ENCODE measurements around the gene HSD17B10. TPM values are rescaled to one million over a fixed set of nuclear protein-coding genes. Genes with fewer than 3 reads are reported as not detected.

Gene HSD17B10
- 51.6 TPM for total RNA-seq
- long read RNA-seq, transcript HSD17B10-201 (6 exons, 960 nt): major isoform, 21 of 25 reads
- long read RNA-seq, partial matches to known transcripts: 3 of 25 reads
- long read RNA-seq, other reads (novel, unspliced or antisense): 1 of 25 reads

DNA sequence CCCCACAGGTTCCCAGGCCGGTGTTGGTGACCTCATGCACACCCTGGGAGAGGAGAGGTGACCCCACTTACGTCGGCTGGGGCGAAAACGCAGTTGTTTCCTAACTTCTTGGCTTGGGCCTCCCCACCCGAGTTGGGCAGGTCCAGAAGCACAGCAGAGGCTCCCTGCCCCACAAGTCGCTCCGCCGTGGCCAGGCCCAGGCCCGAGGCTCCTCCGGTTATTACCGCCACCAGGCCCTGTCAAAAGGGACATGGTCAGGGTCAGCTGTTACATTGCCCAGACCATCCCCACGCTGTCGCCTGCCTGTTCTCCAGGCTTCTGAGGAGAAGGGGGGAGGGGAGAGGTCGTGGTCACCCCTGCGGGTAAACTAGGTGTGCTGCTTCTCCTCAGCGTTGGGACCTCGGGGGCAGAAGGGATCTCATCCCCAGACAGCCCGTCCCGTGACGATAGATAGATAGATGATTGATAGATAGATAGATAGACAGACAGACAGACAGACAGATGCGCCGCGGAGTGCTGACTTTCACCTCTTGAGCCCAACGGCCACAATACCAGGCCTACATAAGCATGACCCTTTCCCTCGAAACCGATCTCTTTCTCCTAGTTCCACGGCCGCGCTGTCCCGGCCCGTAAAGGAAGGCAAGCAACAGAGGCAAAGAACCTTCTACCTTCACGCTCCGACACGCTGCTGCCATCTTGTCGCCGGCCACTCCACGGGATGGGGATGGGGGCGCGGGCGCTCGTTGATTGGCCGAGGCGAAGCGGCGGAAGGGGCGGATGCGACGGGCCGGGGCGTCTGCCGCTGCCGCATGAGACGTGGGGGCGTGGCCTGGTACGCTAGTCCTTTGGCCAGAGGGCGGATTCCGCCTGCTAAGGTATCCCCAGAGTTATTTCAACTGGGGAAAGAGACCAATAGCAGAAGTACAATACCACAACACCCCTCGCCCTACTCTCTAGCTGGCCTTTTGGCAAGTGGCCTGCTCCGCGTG is at the start of gene HSD17B10:
TSS of gene HSD17B10 (minus strand) at position 720 of the 989 bp plus-strand sequence. CDS start at position 695, 25 bp downstream.
- peak within 1 kb of the TSS; percentile 73 for H3K27ac ChIP-seq
- ATAC-seq: peak; percentile 99
- intact Hi-C loops (cut with DNase I): no loop called here
- peak within 1 kb of the TSS; percentile 65 for H3K4me3 ChIP-seq
- TF ChIP-seq, protein P1, sequence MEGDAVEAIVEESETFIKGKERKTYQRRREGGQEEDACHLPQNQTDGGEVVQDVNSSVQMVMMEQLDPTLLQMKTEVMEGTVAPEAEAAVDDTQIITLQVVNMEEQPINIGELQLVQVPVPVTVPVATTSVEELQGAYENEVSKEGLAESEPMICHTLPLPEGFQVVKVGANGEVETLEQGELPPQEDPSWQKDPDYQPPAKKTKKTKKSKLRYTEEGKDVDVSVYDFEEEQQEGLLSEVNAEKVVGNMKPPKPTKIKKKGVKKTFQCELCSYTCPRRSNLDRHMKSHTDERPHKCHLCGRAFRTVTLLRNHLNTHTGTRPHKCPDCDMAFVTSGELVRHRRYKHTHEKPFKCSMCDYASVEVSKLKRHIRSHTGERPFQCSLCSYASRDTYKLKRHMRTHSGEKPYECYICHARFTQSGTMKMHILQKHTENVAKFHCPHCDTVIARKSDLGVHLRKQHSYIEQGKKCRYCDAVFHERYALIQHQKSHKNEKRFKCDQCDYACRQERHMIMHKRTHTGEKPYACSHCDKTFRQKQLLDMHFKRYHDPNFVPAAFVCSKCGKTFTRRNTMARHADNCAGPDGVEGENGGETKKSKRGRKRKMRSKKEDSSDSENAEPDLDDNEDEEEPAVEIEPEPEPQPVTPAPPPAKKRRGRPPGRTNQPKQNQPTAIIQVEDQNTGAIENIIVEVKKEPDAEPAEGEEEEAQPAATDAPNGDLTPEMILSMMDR (IDR thresholded peaks at IDR 0.05): no peak
- H3K9me3 ChIP-seq: no peaks in the 10 kb centered on the region
- H3K27me3 ChIP-seq (ENCODE audit: low read depth): no peaks in the 10 kb centered on the region
- H3K4me1 ChIP-seq: peaks cover 14% of the 10 kb centered on the region
- DNase-seq: peak; percentile 95
- peaks cover 24% of the 10 kb centered on the region for H3K36me3 ChIP-seq

DNA sequence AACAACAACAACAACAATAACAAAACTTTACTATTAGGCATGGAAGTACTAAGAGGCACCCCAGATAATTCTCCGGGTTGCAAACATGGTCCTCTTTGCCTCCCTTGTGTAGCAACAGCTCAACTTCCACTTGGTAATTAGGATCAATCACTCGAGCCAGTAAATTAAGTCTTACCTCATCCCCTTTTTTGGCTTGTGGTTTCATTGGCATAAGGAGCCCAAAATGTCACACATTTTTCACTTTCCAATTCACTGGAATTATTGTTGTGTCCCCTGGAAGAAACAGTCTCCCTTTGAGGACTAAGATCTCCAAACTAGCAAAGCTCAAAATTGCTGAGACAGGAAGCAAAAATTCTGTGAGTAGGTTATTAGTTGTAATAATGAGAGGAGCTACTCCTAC is 49.2 kb upstream of the HSD17B10 start:
- H3K27me3 ChIP-seq (ENCODE audit: low read depth): no peaks in the 10 kb centered on the region
- intact Hi-C loops (cut with DNase I): no loop called here
- H3K4me1 ChIP-seq: no peaks in the 10 kb centered on the region
- DNase-seq: no peak
- H3K9me3 ChIP-seq: no peaks in the 10 kb centered on the region
- TF ChIP-seq, protein P1 (IDR thresholded peaks at IDR 0.05): no peak
- no peak overlapping the region for H3K4me3 ChIP-seq
- no peaks in the 10 kb centered on the region for H3K36me3 ChIP-seq
- no peak overlapping the region for H3K27ac ChIP-seq
- ATAC-seq: no peak

DNA sequence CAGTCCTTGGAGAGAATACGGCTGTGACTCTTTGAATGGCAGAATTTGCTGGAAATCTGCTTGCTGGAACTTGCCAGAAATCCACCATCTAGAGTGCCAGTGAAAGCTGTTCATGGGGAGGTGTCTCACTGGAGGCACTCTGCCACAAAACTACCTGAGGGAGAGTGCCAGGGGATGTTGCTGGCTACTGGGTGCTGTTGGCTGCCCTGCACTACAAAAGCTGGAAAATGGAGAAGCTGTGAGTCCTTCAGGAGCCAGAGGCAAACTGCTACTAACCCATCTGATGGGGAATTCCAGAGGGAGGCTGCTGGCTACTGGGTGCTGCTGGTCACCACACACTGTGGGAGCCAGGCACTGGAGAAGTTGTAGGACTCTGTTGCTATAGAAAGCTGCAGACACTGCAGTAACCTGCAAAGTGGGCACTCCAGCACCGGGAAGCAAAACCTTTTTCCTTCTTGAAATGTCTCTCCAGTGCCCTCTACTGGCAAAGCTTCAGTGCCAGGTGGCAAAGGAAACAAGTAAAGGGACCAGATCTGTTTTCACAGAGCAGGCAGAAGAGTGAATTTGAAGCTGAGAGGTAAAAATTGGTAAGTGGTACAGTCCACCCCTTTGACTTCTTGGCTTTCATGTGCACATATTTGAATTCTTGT is 47.8 kb upstream of the HSD17B10 start:
- Histone ChIP-seq H3K36me3 (no peaks in the 10 kb centered on the region), H3K9me3 (no peaks in the 10 kb centered on the region), H3K27me3 (ENCODE audit: low read depth) (no peaks in the 10 kb centered on the region), H3K27ac (no peak overlapping the region), H3K4me3 (no peak overlapping the region), H3K4me1 (no peaks in the 10 kb centered on the region)
- intact Hi-C loops (cut with DNase I): no loop called here
- TF ChIP-seq, protein P1 (IDR thresholded peaks at IDR 0.05): peak; percentile 60
- peak; percentile 44 for DNase-seq
- ATAC-seq: peak; percentile 74 to 76

DNA sequence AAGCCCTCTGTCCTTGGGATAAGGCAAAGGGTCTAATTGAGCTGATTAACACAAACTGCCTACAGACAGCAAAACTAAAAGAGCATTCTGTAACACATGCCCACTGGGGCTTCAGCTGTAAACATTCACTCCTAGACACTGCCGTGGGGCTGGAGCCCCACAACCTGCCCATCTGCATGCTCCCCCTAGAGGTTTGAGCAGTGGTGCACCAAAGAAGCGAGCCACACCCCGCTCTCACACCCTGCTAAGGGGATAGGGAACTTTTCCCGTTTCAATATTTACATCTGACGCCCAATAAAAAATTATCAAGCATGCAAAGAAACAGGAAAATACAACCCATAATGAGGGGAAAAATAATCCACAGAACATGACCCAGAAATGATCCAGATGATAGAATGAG is 46.9 kb upstream of the HSD17B10 start:
- Histone ChIP-seq H3K27ac (no peak overlapping the region), H3K27me3 (ENCODE audit: low read depth) (no peaks in the 10 kb centered on the region), H3K36me3 (no peaks in the 10 kb centered on the region), H3K4me3 (no peak overlapping the region), H3K4me1 (no peaks in the 10 kb centered on the region), H3K9me3 (no peaks in the 10 kb centered on the region)
- peak in 1 of 2 donors; percentile 53 for ATAC-seq
- DNase-seq: no peak
- intact Hi-C loops (cut with DNase I): no loop called here
- TF ChIP-seq, protein P1 (IDR thresholded peaks at IDR 0.05): peak; percentile 23

DNA sequence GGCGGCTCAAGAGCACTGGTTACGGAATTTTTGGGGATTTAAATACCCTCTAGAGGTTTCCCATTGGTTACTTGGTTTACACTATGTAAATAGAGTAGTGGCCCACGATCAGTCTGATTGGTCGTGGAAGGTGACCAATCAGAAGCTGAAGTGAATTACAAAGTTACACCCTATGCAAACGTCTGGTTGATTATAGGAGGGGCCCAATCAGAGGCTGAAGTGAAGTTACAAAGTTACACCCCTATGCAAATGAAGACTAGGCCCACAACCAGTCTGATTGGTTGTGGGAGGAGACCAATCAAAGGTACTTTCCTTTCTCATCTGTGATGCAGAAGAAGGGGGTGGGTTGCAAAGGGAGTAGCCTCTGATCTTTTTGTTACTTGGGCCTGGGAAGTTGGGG is 45.1 kb upstream of the HSD17B10 start:
- Histone ChIP-seq H3K9me3 (no peaks in the 10 kb centered on the region), H3K4me1 (no peaks in the 10 kb centered on the region), H3K27me3 (ENCODE audit: low read depth) (no peaks in the 10 kb centered on the region), H3K27ac (no peak overlapping the region), H3K36me3 (no peaks in the 10 kb centered on the region), H3K4me3 (no peak overlapping the region)
- DNase-seq (no peak), ATAC-seq (no peak)
- intact Hi-C loops (cut with DNase I): no loop called here
- TF ChIP-seq, protein P1 (IDR thresholded peaks at IDR 0.05): no peak
